ENCODE data around the gene TBC1D22B.

TBC1D22B gene

DNA sequence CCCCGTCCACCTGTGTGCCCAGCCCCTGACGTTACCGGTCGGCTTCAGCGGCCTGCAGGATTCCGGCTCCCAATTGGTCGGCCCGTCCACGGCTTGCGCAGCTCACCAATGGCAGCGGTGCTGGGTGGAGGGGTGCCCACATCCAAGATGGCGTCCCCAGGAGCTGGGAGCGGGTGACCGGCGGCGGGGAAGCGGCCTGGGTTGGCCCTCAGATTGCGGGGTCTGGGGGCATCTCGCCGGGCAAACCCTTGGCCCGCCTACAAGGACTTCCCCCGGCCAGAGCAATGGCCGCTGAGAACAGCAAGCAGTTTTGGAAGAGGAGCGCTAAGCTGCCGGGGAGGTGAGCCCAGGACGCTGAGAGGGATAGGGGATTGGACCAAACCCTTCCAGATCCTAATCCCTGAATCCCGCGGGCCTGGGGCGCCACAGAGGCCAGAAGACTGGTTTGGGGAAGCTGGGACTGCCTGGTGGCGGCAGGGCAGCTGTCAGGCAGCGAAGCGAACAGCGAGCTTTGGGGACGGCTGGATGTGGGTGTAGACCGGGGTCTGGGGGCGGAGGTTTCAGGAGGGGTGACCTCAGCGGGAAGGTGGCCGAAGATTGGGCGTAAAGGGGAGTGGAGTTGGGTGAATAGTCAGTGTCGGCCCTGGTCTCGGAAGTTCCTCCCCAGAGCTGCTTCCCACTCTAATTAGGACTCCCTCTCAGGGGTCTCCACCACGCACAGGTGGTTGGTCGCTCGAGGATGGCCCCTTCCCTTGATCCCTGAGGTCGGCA, at the start of gene TBC1D22B, which contains the start of gene TMEM217:
Gene TBC1D22B, plus strand, starts transcription at position 139 of the 771 bp plus-strand sequence. Its CDS starts 146 bp downstream, at position 285.
Gene TMEM217, minus strand, starts transcription at position 511 of the 771 bp plus-strand sequence. CDS start 39,114 bp downstream, outside the sequence.
- DNase-seq: peak; percentile 89

- peak; percentile 69 for DNase-seq
Measured at GRCh38 chr6:37207903-37208456, 49.6 kb upstream of the TBC1D22B start.

DNA sequence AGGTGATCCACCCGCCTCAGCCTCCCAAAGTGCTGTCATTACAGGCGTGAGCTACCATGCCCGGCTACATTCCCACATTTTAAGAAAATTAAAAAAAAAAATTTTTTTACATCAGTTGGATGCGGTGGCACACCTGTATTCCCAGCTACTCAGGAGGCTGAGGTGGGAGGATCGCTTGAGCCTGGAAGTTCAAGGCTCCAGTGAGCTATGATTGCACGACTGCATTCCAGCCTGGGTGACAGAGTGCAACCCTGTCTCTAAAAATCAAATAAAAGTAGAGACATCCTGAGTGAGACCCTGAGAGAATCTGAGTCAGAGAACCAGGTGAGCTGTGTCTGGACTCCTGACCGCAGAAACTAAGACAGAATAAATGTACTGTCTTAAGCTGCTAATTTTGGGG, 48.8 kb upstream of the TBC1D22B start:
- no peak for DNase-seq

GRCh38 chr6:37209461-37210205, 47.9 kb upstream of the TBC1D22B start:
- DNase-seq: no peak

GRCh38 chr6:37210313-37210968, 47.1 kb upstream of the TBC1D22B start:
- DNase-seq: peak; percentile 82

- no peak for DNase-seq
Measured at GRCh38 chr6:37212268-37212667, 45.3 kb upstream of the TBC1D22B start.

DNA sequence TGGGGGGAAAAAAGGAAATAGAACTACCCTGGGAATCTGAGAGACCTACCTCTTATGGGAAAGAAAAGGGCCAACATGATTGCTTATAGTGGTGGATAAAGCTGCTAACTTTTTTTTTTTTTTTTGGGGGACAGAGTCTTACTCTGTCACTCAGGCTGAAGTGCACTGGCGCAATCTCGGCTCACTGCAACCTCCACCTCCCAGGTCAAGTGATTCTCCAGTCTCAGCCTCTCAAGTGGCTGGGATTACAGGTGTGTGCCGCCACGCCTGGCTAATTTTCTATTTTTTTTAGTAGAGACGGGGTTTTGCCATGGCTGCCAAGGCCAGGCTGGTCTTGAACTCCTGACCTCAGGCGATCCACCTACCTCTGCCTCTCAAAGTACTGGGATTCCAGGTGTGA, 39.5 kb upstream of the TBC1D22B start:
- DNase-seq: no peak

DNA sequence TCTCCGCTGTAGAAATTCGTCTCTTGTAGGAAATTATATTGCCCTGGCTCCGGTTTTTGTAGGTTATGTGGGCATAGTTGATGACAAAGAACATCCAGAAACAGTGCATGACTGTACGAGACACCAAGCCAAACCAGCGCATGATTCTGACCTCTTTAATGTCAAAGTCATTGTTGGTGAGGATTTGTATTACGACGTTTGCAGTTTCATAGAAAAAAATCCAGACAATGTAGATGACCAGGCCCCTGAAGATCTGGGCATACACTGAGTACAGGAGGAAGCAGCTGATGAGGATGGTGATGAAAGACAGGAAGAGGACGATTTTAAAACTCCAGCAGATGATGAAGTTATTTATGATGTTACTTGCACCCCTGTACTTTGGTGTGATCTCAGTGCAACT, 39.1 kb upstream of the TBC1D22B start:
- DNase-seq: no peak

- DNase-seq: no peak
Measured at GRCh38 chr6:37221585-37222124, 35.9 kb upstream of the TBC1D22B start.

DNA sequence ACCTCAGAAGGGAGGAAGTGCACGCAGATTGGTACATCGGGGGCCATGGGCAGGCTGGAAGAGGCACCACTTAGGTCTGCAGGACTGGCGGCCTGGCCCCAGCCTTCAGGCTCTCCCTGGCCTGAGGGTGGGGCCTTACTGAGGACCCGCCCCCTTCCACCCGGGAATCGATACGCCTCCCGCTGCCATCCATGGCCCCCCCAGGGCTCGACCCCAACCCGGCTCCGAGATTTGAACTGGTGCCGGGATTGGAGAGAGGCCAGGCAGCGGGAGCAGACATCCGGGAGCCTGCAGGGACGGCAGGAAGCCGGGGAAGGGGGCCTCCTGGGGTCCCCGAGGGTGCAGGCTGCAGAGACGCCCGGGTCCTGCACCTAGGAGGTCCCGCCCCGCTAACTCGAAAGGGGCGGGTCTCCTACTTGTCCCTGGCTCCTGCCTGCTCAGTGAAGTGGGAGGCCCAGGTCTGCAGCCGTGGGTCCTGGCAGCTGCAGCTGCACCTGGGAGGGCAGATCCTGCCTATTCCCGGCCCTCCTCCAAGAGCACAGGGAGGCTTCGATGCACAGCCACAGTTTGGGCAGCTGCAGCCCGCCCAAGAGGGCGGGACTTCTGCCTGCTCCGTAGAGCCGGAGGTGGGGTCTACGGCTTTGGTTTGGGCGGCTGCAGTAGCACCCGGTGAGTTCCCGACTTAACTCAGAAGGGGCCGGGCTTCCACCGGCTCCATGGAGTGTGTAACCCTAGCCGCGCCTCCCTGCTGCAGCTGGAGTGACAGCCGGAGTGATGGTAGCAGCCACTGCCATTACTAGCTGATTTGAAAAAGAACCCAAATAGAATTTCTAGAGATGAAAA, 35.2 kb upstream of the TBC1D22B start:
- peak; percentile 82 for DNase-seq

DNA sequence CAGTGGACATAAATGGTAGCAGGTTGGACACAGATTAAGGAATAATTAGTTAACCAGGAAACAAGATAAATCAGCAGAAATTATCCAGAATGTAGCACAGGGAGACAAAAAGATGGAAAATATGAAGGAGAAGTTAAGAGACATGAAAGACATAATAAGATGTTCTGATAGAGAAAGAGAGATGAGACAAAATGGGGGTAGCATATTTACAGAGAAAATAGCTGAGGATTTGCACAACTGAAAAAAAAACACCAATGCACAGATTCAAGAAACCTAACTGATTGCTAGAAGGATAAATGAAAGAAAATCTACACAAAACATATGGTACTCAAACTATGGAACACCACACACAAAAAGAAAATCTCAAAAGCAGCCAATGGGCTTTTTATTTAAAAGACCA, 34.6 kb upstream of the TBC1D22B start:
- no peak for DNase-seq

DNA sequence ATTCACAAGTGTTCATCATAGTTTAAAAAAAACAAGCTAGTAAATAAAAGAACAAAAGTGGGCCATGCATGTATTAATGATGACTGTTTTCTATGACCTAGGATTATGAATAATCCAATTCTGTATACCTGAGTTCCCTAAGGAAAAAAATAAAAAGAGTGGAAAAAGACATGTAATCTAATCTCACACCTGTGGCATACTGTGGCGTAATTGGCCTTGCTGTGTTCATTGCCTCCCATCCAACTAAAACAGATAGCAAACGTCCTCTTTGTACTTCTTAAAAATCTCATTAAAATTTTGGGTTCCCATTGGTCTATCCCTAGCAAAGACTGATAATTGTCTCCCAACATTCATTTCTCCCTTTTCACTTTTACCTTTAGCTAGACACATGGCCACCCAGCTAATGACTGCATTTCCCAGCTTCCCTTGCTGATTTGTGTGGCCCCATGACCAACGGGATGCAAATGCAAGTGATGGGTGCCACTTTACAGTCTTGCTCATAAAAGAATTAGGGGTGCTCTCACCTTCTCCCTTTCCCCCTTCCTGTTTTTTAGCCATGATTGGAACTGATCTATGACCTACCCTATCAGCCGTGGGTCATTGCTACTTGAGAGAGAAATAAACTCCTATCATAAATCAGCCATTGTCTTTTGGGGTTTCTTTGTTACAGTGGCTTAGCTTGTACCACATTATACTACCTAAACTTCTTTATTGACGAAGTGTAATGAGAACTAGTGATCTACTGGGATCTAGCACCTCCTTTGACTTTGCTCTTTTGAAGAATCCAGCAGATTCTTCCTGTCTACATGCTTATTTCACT, 32.0 kb upstream of the TBC1D22B start:
- no peak for DNase-seq

DNA sequence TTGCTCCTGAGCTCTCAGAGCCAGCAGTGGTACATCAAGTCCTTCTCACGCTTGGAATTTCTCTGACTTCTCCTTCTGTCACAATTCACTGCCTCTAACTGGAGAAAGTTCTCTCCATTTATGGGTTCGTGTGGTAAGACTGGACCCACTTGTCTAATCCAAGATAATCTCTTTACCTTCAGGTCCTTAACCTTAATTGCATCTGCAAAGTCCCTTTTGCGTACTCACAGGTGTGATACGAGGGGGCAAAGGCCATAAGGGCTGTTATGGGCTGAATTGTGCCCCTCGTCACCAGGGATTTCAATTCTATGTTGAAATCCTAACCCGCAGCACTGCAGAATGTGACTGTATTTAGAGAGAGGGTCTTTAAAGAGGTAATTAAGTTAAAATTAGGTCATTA, 27.5 kb upstream of the TBC1D22B start:
- DNase-seq: no peak

GRCh38 chr6:37232430-37233017, 25.0 kb upstream of the TBC1D22B start:
- no peak for DNase-seq

DNA sequence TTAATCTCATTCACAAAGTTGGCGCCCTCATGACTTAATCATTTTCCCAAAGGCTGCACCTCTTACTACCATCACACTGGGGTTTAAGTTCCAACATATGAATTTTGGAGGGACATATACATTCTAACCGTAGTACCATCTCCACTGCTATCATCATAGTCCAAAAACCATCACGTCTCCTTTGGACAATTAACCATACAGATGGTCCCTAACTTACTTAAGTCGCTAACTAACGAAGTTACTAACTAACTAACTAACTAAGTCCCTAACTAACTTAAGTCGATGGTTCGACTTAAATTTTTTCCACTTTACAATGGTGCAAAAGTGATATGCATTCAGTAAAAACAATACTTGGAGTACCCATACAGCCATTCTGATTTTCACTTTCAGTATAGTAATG, 24.0 kb upstream of the TBC1D22B start:
- no peak for DNase-seq

DNA sequence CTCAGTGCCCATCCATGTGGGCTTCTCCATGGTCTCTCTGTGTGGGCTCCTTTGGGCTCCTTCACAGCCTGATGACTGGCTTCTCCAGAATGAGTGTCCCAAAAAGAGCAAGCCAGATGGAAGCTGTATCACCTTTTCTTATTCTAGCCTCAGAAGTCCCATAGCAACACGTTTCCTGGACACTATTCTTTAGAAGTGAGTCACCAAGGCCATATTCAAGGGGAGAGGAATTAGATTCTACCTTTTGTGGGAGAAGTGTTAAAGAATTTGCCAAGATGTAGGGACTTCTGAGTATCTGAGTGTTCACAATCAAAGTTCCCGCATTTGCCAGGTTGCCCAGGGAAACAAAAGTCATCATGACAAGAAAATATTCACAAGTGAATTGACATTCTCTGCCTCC, 20.7 kb upstream of the TBC1D22B start:
- DNase-seq: peak; percentile 42

DNA sequence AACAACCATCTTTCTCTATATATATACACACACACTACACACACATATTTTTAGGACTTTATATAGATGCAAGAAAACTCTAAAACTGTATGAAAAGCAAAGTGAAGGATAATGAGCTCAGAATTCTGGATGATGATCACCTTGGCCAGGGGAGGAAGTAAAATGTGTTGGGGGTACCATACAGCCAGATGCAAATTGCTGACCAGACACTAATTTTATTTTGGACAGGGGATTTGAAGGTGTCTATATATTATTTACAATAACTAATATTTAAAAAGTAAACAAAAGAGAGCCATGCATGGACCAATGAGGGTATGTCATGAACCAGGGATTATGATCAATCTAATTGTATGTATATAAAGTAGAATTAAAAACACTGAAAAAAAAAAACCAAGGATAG, 19.8 kb upstream of the TBC1D22B start:
- DNase-seq: no peak

- no peak for DNase-seq
Measured at GRCh38 chr6:37238381-37238780, 19.2 kb upstream of the TBC1D22B start.

GRCh38 chr6:37239526-37239925, 18.0 kb upstream of the TBC1D22B start:
- peak; percentile 35 for DNase-seq

DNA sequence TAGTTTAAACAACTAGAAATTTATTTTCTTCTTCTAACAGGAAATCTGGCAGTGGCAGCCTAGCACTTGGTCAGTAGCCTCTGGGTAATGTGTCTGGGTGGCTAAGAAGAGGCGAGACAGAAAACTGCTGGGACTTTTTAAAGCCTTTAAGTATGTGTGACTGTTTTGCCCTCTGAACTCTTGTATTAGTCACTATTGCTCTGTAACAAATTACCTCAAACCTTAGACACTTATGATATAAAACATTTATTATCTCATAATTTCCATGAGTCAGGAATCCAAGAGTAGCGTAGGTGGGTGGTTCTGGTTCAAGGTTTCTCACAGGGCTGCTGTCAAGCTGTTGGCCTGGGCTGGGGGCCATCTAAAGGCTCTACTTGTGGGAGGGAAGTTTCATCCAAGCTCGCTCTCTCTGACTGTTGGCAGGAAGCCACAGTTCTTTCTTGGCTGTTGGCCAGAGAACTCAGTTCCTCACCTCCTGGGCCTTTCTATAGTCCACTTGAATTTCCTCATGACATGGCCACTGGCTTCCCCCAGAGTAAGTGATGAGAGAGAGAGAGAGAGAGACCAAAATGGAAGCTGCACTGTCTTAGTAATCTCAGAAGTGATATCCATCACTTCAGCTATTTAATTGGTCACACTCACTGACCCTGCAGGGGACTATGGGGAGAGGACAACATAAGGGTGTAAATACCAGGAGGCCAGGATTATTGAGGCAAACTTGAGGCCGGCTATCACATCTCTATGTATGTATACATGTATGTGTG, 17.4 kb upstream of the TBC1D22B start:
- DNase-seq: peak; percentile 97

All from fibroblast of skin of right quadriceps (primary cell).